ENCODE data around the gene ADAMTS20.

The ADAMTS20 gene

GRCh38 chr12:43312991-43313505, 239.0 kb downstream of the ADAMTS20 start:
- DNase-seq, result no peak

DNA sequence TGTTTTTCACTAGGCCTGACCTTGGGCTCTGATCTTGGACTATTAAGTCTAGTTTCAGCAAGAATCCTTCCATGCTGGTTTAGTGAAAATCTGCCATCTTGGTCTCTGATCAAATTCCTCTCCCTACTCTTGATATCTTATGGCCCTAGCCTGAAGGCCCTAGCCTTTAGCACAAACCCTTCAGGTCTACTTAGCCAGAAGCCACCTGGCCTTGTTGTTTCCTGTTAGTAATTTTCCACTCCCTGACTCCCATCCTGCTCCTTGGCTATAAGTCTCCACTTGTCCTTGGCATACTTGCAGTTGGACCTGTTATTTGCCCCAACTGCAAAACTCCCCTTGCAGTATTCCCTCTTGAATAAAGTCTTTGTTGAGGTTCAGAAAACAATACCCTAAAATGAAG, 241.4 kb downstream of the ADAMTS20 start:
- DNase-seq, result no peak

DNA sequence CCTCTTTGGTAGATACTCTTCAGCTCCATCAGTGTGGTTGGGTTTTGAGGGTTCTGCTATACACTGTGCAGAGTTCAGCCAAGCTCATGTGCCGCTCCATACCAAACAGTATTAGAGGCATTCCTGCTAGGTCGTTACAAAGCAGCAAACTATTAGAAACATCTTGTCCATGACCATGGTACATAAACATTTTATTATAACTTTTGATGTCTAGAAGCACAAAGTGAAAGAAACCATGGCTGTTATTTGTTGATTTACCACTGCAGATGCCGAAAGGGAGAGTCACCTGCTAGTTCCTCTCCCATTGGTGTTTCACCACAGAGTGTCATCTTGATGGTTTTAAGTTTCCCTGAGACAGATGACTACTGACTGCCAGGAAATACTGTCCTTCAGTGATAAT, 242.0 kb downstream of the ADAMTS20 start:
- DNase-seq, result peak; percentile 93

DNA sequence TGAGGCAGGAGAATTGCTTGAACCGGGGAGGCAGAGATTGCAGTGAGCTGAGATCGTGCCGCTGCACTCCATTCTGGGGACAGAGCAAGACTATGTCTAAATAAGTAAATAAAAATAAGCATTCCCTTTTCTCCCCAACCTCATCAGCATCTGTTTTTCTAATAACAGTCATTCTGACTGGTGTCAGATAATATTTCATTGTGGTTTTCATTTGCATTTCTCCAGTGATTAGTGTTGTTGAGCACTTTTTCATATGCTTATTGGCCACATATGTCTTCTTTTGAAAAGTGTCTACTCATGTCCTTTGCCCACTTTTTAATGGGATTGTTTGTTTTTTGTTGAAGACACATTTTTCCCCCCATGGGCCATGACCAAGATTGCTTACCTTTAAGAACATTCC, 243.2 kb downstream of the ADAMTS20 start:
- DNase-seq, result no peak

- no peak for DNase-seq
These were observed 244.9 kb downstream of the ADAMTS20 start for GRCh38 chr12:43307126-43307525.

DNA sequence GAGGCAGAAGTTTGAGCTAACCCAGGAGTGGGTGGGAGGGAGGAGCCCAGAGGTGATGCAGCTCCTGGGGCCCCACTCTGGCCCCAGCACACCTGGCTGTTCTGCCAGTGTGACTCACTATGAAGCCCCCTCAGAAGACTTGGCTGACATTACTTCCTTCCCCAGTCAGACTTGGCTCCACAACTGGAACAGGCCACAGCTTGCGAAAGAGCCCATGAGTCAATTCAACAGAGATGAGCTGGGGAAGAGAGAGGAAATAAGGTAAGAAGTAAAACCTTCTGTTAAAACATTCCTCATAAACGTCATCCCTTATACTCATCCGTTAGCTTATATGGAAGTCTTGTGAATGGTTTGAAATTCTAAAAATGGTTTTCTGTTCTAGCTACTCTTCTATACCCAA, 245.9 kb downstream of the ADAMTS20 start:
- peak; percentile 84 for DNase-seq

DNA sequence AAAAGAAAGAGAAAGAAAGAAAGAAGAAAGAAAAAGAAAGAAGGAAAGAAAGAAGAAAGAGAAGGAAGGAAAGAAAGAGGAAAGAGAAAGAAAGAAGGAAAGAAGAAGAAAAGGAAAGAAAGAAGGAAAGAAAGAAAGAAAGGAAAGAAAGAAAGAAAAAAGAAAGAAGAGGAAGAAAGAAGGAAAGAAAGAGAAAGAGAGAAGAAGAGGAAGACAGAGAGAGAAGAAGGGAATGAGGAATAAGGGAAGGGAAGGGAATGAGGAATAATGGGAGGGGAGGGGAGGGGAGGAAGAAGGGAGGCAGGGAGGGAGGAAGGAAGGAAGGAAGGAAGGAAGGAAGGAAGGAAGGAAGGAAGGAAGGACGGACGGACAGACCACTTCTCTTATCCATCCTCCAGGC, 246.9 kb downstream of the ADAMTS20 start:
- DNase-seq, result no peak

All from fibroblast of skin of back (primary cell).